ENCODE data around the gene THEMIS. TPM values are rescaled to one million over a fixed set of nuclear protein-coding genes. Genes with fewer than 3 reads are reported as not detected.

The THEMIS gene
- total RNA-seq, 3 donors from 2014 or later: 1.2 to 2.7 (median 2.0) TPM

DNA sequence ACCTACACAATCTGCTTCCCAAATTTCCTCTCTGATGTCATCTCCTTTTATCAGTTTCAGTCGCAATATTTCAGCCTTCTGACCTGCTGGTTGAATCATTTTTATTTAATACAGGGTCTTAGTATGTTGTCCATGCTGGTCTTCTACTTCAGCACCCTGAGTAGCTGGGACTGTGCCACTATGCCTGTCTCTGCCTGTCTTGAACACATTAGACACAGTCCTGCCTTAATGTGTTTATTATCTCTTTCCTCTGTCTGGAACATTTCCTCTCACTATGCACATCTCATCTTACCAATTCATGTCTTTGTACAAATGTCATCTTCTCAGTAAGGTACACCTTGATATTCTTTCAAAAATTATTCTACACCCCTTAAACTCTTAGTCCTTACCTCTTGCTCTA, 106.5 kb downstream of the THEMIS start:
- Histone ChIP-seq H3K4me1 (ENCODE audit: low read depth) (no peaks in the 10 kb centered on the region), H3K4me3 (no peak overlapping the region), H3K36me3 (ENCODE audit: low read depth) (no peaks in the 10 kb centered on the region), H3K9me3 (no peaks in the 10 kb centered on the region)
- no peak for ATAC-seq
- intact Hi-C loops (cut with DNase I, micrococcal nuclease): no loop called here
- no peak for DNase-seq
- TF ChIP-seq, protein P1, sequence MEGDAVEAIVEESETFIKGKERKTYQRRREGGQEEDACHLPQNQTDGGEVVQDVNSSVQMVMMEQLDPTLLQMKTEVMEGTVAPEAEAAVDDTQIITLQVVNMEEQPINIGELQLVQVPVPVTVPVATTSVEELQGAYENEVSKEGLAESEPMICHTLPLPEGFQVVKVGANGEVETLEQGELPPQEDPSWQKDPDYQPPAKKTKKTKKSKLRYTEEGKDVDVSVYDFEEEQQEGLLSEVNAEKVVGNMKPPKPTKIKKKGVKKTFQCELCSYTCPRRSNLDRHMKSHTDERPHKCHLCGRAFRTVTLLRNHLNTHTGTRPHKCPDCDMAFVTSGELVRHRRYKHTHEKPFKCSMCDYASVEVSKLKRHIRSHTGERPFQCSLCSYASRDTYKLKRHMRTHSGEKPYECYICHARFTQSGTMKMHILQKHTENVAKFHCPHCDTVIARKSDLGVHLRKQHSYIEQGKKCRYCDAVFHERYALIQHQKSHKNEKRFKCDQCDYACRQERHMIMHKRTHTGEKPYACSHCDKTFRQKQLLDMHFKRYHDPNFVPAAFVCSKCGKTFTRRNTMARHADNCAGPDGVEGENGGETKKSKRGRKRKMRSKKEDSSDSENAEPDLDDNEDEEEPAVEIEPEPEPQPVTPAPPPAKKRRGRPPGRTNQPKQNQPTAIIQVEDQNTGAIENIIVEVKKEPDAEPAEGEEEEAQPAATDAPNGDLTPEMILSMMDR (IDR thresholded peaks at IDR 0.05): no peak

DNA sequence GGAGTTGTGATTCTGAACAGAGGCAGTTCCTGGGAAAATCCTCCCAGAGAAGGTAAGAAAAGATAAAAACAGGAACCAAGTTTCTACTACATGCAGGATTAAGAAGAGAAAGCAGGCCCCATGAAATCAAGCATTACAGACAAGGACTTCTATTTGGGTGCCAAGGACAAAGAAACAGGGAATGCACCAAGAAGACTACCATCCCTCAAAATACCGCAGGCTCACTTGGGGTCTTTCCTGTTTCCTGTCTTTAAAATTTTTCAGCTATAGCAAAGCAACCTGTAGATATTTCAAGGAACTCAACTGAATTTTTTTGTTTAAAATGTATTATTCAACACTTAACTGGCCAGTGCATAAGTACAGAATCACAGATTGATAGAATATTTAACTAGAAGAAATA, 107.5 kb downstream of the THEMIS start:
- ATAC-seq (no peak), DNase-seq (no peak)
- no peaks in the 10 kb centered on the region for H3K4me1 ChIP-seq (ENCODE audit: low read depth)
- H3K9me3 ChIP-seq: no peaks in the 10 kb centered on the region
- no peaks in the 10 kb centered on the region for H3K36me3 ChIP-seq (ENCODE audit: low read depth)
- TF ChIP-seq, protein P1 (IDR thresholded peaks at IDR 0.05): no peak
- intact Hi-C loops (cut with DNase I, micrococcal nuclease): no loop called here
- H3K4me3 ChIP-seq: no peak overlapping the region

DNA sequence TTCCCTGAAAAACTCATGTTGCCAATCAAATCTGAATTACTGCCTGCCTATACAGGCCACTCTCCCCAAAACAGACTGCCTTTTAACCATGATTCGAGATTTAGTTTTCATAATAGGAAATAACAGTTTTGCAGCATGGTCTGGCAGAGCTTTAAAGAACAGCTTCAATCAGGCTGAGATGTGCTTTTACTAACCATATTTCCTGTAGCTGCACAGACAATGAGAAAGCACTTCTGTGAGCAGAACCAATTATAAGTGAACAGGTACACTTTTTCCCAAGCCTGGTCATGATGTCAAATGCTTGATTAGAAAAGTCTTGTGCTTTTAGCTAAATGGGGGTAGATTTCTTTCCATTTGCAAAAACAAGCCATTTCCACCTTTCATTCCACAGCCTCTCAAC, 108.2 kb downstream of the THEMIS start:
- H3K36me3 ChIP-seq (ENCODE audit: low read depth): no peaks in the 10 kb centered on the region
- ATAC-seq (no peak), DNase-seq (no peak)
- no peaks in the 10 kb centered on the region for H3K4me1 ChIP-seq (ENCODE audit: low read depth)
- no peaks in the 10 kb centered on the region for H3K9me3 ChIP-seq
- TF ChIP-seq, protein P1 (IDR thresholded peaks at IDR 0.05): no peak
- intact Hi-C loops (cut with DNase I, micrococcal nuclease): no loop called here
- no peak overlapping the region for H3K4me3 ChIP-seq

DNA sequence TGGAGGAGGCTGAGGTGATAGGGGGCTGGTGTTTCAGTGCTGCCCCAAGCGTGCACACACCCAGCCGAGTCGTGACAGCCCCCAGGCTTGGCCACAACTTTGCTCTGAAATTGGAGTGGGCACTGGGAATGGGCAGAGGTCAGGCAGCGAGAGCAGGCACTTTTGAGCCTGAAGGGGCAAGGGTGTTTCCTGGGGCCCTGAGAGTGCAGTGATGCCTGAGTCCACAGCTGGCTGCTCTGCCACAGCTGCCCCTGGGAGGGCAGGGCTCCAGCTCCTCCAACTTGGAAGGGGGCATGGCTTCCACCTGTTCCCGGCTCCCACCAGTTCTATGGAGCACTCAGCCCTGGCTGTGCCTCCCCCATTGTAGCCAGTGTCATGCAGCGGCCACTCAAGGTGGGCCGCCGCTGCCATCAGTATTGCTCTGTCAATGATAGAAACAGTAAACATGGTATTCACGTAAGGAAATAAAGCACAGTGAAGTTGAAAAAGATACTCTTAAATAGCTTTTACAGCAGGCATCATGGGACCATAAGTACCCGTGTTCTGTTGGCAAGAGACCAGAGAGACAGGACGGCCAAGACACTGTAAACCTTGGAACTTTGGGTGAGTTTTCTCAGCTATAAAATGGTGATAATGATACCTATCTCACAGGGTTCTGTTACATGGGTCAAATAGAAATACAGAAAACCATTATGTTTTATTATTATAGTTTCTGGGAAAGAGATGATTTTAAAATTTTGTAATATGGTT, 108.9 kb downstream of the THEMIS start:
- H3K36me3 ChIP-seq (ENCODE audit: low read depth): no peaks in the 10 kb centered on the region
- intact Hi-C loops (cut with DNase I, micrococcal nuclease): no loop called here
- DNase-seq (peak; percentile 25 to 61 (median 31)), ATAC-seq (peak; percentile 30)
- no peaks in the 10 kb centered on the region for H3K4me1 ChIP-seq (ENCODE audit: low read depth)
- TF ChIP-seq, protein P1 (IDR thresholded peaks at IDR 0.05): no peak
- no peak overlapping the region for H3K4me3 ChIP-seq
- no peaks in the 10 kb centered on the region for H3K9me3 ChIP-seq

DNA sequence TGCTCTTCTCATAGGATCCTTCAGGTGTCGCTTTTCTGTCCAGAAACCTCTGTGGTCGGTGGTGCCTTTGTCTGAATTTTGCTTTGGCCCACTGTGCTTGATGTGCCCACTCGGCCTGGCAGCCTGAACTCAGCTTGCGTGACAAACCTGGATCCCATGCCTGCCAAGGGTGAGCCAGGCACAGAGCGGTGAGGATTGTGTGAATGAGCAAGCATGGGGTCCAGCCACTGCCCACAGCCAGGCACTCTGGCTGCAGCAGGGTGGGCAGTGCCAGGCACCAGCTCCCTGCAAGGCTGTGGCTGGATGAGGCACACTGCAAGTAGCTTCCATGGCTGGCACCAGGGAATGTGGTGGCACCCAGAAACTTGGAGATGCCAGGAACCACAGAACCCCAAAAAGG, 110.3 kb downstream of the THEMIS start:
- H3K36me3 ChIP-seq (ENCODE audit: low read depth): no peaks in the 10 kb centered on the region
- DNase-seq: peak in 1 of 3 donors; percentile 25
- TF ChIP-seq, protein P1 (IDR thresholded peaks at IDR 0.05): no peak
- ATAC-seq: no peak
- no peaks in the 10 kb centered on the region for H3K4me1 ChIP-seq (ENCODE audit: low read depth)
- no peak overlapping the region for H3K4me3 ChIP-seq
- intact Hi-C loops (cut with DNase I, micrococcal nuclease): no loop called here
- no peaks in the 10 kb centered on the region for H3K9me3 ChIP-seq

All from mucosa of descending colon (tissue), 3 donors.